ENCODE measurements around the gene SACM1L.

The SACM1L gene

DNA sequence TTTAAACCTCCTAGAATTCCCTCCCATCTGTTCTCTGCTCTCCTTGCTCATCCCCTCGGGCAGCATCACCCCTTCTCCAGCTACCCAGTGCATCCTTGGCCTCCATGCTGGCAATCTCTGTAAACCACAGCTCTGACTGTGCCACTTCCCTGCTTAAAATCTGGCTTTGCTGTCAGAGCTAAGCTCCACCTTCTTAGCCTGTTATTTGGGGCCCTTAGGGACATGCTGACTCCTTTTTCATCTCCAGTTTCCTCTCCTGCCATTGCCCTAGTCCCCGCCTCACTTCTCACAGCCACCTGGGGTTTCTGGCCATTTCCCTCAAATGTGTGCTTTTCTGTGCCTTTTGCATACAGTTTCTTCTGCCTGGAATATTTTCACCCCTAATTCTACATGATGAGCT lies 101.4 kb downstream of the SACM1L start:
- DNase-seq: no peak

DNA sequence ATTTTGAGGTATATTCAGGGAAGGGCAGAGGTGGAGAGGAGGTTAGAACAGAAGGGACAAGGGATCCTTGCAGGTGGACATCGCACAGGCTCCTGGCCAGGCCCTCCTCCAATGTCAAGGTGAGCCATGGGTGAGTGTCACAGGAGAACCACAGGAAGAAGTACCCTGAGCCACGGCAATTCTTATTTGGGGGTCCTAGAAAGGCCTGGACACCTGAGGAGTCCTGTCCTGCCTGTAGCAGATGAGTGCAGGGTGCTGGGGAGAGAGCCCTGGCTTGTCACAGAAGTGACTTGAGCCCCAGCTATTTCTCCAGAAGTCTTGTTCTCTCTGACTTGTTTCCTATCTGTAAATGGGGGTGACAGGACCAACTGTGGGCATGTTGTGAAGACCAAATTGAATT lies 102.8 kb downstream of the SACM1L start:
- no peak for DNase-seq

DNA sequence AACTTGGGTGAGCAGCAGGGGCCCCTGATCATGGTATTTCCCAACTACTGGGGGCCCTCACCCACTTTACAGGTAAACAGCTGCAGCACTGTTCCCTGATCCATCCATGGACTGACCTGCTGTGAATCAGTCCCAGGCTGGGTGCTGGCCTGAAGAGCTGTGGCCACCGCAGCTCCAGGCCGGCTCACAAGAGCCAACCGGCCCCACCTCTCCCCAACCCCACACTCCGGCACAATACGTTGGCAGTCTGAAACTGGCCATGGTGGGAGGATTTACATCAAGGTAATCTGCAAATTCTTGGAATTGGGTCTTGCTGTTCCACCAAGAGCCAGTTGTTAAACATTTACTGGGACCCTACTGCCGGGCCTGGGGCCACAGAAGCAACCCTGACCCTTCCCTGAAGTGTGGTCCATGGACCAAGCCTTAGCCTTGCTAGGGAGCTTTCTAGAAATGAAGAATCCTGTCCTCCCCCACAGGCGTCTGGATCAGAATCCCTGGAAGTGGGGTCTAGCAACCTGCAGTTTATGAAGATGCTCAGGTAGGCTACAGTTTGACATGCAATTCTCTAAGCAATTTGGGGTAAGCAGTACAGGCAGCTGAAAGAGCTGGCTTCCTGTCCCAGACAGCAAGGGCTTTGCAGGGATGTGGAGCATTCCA lies 103.4 kb downstream of the SACM1L start:
- DNase-seq: no peak

DNA sequence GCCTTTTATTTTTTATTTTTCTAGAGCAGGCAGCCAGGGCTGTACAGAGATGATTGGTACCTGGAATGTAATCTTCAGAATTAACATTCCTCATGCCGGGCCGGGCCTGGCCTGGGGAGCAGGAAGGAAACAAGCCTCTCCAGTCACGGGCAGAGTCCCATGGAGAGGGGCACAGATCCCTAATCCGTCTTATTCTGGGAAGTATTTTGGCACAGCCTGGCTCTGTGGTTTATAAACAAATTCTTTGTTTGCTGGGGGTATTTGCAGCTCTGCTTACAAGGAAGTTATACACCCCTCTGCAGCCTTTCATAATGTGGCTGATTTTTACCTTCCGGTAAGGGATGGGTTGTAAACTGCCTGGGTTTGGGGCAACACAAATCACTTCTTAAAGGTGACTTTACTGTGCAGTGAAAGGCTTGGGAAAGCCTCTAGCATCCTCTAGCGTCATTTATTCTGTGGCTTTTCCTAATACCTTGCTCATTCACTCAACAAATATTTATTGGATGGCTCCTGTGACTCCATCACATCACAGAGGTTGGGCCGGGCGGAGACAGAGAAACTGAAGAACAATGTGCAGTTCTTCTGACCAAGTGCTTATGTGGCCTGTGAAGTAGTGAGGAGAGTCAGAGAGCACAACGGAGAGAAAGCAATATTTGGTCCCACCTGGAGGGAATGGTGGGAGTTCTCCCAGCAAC lies 104.4 kb downstream of the SACM1L start:
- DNase-seq: no peak

DNA sequence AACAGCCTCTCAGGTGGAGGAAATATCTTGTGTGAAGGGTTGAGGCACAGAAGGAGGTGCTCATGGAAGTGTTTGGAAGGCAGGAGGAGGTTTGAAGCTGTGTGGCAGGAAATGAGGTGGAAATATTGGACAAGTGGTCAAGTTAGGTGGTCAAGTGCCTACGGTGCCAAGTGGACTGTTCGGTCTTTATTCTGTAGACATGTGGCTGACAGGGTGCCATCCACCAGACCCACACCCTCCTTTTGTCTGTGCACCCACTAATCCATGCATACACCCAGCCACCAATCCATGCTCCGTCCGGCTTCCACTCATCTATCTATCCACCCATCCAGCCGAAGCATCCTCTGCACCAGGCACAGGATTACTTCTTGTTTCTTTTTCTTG lies 105.0 kb downstream of the SACM1L start:
- no peak for DNase-seq

DNA sequence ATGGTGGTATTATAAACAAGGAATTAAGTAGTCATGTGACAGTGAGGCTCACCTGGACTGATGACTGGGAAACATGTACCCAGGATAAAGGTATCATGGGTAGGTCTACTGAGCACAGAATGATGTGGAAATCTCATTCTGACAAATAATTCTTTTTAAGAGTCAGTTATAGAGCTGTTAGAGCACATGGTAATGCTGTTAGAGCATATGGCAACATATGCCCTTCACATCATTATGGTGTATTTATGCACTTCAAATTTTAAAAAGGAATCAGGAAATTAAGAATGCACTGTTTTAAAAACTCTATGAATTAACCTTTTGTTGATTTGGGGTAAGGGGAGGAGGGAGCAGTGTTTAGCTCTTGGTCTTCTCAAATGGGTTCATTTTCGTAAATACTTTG lies 105.5 kb downstream of the SACM1L start:
- DNase-seq: no peak

Data from GF-D8 (cell line).